HEK293 (cell line): Measurements from ENCODE around the gene GNPTG.

ENCODE experiments used
- CTCF ChIA-PET: fragments of 350-600 bp; formaldehyde crosslinking; extraction: SDS; loops from one replicate; lab custom pipeline; 2021; ENCODE audit warnings: antibody characterized with exemption; lab: Yijun Ruan, JAX
- POLR2A ChIA-PET: fragments of 300-600 bp; formaldehyde crosslinking; extraction: SDS; loops from one replicate; lab custom pipeline; 2020; ENCODE audit warnings: antibody characterized with exemption, inconsistent platforms; lab: Yijun Ruan, JAX
- H3K27ac ChIP-seq: fragments of 200-500 bp; sonication (Bioruptor generic); 2 replicates; pipeline ENCODE4 v1.5.1; 2014; ENCODE audit warnings: low read depth, low read length, control low read depth, inconsistent platforms; ENCODE audit errors: extremely low read depth
- H3K36me3 ChIP-seq, 2 experiments: fragments of 200-500 bp in 1 of 2; sonication (Bioruptor generic) in 1 of 2; 1 replicate in 1 of 2; 2 replicates in 1 of 2; pipeline ENCODE4 v1.5.1; 2014 to 2017; ENCODE audit warnings: inconsistent platforms in 2 of 2, low read length in 2 of 2; ENCODE audit not compliant: control insufficient read depth in 2 of 2, insufficient read depth in 1 of 2
- H3K4me1 ChIP-seq: fragments of 200-500 bp; sonication (Bioruptor generic); 2 replicates; pipeline ENCODE4 v1.5.1; 2014; ENCODE audit warnings: mild to moderate bottlenecking, low read length, inconsistent platforms; ENCODE audit not compliant: control insufficient read depth, insufficient read depth
- H3K4me3 ChIP-seq: 2 replicates; pipeline ENCODE4 v1.5.1; 2011; ENCODE audit warnings: low read depth, mild to moderate bottlenecking, control low read depth, low read length, moderate library complexity
- H3K9me3 ChIP-seq: fragments of 200-500 bp; sonication (Bioruptor generic); 2 replicates; pipeline ENCODE4 v1.5.1; 2014; ENCODE audit warnings: low read depth, low read length, inconsistent platforms; ENCODE audit not compliant: control insufficient read depth, insufficient read depth
- BCL11A ChIP-seq: fragments of 450-650 bp; formaldehyde crosslinking; IDR thresholded peaks from 2 replicates; pipeline ENCODE4 v1.5.1; 2016; ENCODE audit warnings: low read depth, missing biosample characterization, missing genetic modification characterization
- ZEB2 ChIP-seq: fragments of 450-650 bp; formaldehyde crosslinking; IDR thresholded peaks from 2 replicates; pipeline ENCODE4 v1.5.1; 2016; ENCODE audit warnings: missing biosample characterization, missing genetic modification characterization
- ZFP37 ChIP-seq: fragments of 450-650 bp; formaldehyde crosslinking; IDR thresholded peaks from 2 replicates; pipeline ENCODE4 v1.5.1; 2016; ENCODE audit warnings: missing biosample characterization, missing genetic modification characterization
- ZNF112 ChIP-seq: fragments of 450-650 bp; formaldehyde crosslinking; IDR thresholded peaks from 2 replicates; pipeline ENCODE4 v1.5.0; 2017; ENCODE audit warnings: missing biosample characterization, missing genetic modification characterization
- ZNF132 ChIP-seq: fragments of 450-650 bp; formaldehyde crosslinking; IDR thresholded peaks from 2 replicates; pipeline ENCODE4 v1.5.1; 2017; ENCODE audit warnings: missing biosample characterization, missing genetic modification characterization, borderline replicate concordance
- ZNF157 ChIP-seq: fragments of 450-650 bp; formaldehyde crosslinking; IDR thresholded peaks from 2 replicates; pipeline ENCODE4 v1.5.1; 2016; ENCODE audit warnings: missing biosample characterization, missing genetic modification characterization
- ZNF23 ChIP-seq: fragments of 450-650 bp; formaldehyde crosslinking; IDR thresholded peaks from 2 replicates; pipeline ENCODE4 v1.5.1; 2016; ENCODE audit warnings: missing biosample characterization, missing genetic modification characterization, borderline replicate concordance
- ZNF404 ChIP-seq: fragments of 450-650 bp; formaldehyde crosslinking; IDR thresholded peaks from 2 replicates; pipeline ENCODE4 v1.5.1; 2017; ENCODE audit warnings: missing biosample characterization, missing genetic modification characterization
- ZNF501 ChIP-seq: fragments of 450-650 bp; formaldehyde crosslinking; IDR thresholded peaks from 2 replicates; pipeline ENCODE4 v1.5.1; 2016; ENCODE audit warnings: missing biosample characterization, missing genetic modification characterization
- ZNF549 ChIP-seq: fragments of 450-650 bp; IDR thresholded peaks from 2 replicates; pipeline ENCODE4 v1.5.1; 2018; ENCODE audit warnings: missing biosample characterization, missing genetic modification characterization, mild to moderate bottlenecking, inconsistent platforms, moderate library complexity
- ZNF555 ChIP-seq: fragments of 450-650 bp; formaldehyde crosslinking; conservative IDR thresholded peaks from 2 replicates; pipeline ENCODE4 v1.5.1; 2017; ENCODE audit warnings: missing biosample characterization, mild to moderate bottlenecking, missing genetic modification characterization, inconsistent platforms
- ZNF610 ChIP-seq: fragments of 450-650 bp; formaldehyde crosslinking; IDR thresholded peaks from 2 replicates; pipeline ENCODE4 v1.5.1; 2016; ENCODE audit warnings: missing biosample characterization, missing genetic modification characterization, borderline replicate concordance
- ZNF707 ChIP-seq: fragments of 450-650 bp; formaldehyde crosslinking; IDR thresholded peaks from 2 replicates; pipeline ENCODE4 v1.5.1; 2016; ENCODE audit warnings: missing biosample characterization, missing genetic modification characterization
- ZNF76 ChIP-seq: fragments of 450-650 bp; formaldehyde crosslinking; IDR thresholded peaks from 2 replicates; pipeline ENCODE4; 2016; ENCODE audit warnings: low read depth, missing biosample characterization, missing genetic modification characterization, borderline replicate concordance
- TF ChIP-seq, protein P1 (sequence below): fragments of 450-650 bp; formaldehyde crosslinking; IDR thresholded peaks from 2 replicates; pipeline ENCODE4 v1.5.1; 2016; ENCODE audit warnings: missing biosample characterization, missing genetic modification characterization, low read depth
- TF ChIP-seq, protein P2 (sequence below): fragments of 450-650 bp; formaldehyde crosslinking; IDR thresholded peaks from 2 replicates; pipeline ENCODE4 v1.5.1; 2016; ENCODE audit warnings: missing biosample characterization, missing genetic modification characterization
- TF ChIP-seq, protein P3 (sequence below): fragments of 450-650 bp; formaldehyde crosslinking; IDR thresholded peaks from 2 replicates; pipeline ENCODE4 v1.5.1; 2016; ENCODE audit warnings: missing biosample characterization, missing genetic modification characterization

GNPTG gene

DNA sequence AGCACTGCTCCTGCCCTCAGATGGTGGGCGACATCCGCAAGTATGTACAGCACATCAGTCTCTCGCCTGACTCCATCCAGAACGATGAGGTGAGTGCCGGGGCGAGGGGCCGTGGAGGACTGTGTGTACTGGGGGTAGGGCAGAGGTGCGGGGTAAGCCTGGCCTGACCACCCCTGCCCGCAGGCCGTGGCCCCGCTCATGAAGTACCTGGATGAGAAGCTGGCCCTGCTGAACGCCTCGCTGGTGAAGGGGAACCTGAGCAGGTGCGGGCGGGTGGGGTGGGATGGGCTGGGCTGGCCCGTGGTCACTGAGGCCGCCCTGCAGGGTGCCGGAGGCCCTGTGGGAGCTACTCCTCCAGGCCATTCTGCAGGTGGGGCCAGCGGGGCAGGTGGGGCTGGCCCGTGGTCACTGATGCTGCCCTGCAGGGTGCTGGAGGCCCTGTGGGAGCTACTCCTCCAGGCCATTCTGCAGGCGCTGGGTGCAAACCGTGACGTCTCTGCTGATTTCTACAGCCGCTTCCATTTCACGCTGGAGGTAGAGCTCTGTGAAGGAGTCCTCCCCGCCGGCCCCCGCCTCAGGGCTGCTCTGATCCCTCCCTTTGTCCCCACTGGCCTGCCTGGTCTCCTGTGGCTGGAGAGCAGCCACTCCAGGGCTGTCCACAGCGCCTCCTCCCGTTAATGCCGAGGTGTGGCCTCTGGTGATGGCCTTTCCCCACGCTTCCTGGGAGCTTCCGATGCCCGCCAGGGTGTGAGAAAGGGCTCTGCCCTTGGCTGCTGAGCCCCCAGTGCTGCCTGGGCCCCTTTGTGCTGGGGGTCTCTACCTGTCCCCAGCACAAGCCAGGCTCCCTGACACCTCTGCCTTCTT lies 5.1 kb upstream of the GNPTG start:
- Histone ChIP-seq H3K9me3 (no peaks in the 10 kb centered on the region), H3K4me1 (peaks cover 4% of the 10 kb centered on the region; the same call in 1 of the 2 replicates), H3K4me3 (no peak overlapping the region), H3K36me3 (peaks cover 0 to 34% of the 10 kb centered on the region in 2 experiments; a peak in 1 of 3 replicates), H3K27ac (no peak overlapping the region)
- TF ChIP-seq ZNF76: no peak
- TF ChIP-seq ZNF610 (tag by site-specific recombination): no peak
- no peak for TF ChIP-seq ZNF549
- no peak for TF ChIP-seq ZNF157 (tag by site-specific recombination)
- TF ChIP-seq ZEB2 (tag by site-specific recombination): no peak
- TF ChIP-seq, protein P1, sequence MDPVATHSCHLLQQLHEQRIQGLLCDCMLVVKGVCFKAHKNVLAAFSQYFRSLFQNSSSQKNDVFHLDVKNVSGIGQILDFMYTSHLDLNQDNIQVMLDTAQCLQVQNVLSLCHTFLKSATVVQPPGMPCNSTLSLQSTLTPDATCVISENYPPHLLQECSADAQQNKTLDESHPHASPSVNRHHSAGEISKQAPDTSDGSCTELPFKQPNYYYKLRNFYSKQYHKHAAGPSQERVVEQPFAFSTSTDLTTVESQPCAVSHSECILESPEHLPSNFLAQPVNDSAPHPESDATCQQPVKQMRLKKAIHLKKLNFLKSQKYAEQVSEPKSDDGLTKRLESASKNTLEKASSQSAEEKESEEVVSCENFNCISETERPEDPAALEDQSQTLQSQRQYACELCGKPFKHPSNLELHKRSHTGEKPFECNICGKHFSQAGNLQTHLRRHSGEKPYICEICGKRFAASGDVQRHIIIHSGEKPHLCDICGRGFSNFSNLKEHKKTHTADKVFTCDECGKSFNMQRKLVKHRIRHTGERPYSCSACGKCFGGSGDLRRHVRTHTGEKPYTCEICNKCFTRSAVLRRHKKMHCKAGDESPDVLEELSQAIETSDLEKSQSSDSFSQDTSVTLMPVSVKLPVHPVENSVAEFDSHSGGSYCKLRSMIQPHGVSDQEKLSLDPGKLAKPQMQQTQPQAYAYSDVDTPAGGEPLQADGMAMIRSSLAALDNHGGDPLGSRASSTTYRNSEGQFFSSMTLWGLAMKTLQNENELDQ (tag by site-specific recombination): no peak
- TF ChIP-seq ZNF707 (tag by site-specific recombination): no peak
- TF ChIP-seq ZNF404 (tag by site-specific recombination): no peak
- TF ChIP-seq, protein P2, sequence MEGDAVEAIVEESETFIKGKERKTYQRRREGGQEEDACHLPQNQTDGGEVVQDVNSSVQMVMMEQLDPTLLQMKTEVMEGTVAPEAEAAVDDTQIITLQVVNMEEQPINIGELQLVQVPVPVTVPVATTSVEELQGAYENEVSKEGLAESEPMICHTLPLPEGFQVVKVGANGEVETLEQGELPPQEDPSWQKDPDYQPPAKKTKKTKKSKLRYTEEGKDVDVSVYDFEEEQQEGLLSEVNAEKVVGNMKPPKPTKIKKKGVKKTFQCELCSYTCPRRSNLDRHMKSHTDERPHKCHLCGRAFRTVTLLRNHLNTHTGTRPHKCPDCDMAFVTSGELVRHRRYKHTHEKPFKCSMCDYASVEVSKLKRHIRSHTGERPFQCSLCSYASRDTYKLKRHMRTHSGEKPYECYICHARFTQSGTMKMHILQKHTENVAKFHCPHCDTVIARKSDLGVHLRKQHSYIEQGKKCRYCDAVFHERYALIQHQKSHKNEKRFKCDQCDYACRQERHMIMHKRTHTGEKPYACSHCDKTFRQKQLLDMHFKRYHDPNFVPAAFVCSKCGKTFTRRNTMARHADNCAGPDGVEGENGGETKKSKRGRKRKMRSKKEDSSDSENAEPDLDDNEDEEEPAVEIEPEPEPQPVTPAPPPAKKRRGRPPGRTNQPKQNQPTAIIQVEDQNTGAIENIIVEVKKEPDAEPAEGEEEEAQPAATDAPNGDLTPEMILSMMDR (tag by site-specific recombination): peak; percentile 23; the same call in 1 of the 2 replicates
- no peak for TF ChIP-seq ZNF112 (tag by site-specific recombination)
- TF ChIP-seq ZFP37 (tag by site-specific recombination): no peak
- TF ChIP-seq ZNF555 (tag by site-specific recombination): no peak
- TF ChIP-seq ZNF132 (tag by site-specific recombination): no peak
- TF ChIP-seq ZNF23 (tag by site-specific recombination): no peak
- TF ChIP-seq, protein P3, sequence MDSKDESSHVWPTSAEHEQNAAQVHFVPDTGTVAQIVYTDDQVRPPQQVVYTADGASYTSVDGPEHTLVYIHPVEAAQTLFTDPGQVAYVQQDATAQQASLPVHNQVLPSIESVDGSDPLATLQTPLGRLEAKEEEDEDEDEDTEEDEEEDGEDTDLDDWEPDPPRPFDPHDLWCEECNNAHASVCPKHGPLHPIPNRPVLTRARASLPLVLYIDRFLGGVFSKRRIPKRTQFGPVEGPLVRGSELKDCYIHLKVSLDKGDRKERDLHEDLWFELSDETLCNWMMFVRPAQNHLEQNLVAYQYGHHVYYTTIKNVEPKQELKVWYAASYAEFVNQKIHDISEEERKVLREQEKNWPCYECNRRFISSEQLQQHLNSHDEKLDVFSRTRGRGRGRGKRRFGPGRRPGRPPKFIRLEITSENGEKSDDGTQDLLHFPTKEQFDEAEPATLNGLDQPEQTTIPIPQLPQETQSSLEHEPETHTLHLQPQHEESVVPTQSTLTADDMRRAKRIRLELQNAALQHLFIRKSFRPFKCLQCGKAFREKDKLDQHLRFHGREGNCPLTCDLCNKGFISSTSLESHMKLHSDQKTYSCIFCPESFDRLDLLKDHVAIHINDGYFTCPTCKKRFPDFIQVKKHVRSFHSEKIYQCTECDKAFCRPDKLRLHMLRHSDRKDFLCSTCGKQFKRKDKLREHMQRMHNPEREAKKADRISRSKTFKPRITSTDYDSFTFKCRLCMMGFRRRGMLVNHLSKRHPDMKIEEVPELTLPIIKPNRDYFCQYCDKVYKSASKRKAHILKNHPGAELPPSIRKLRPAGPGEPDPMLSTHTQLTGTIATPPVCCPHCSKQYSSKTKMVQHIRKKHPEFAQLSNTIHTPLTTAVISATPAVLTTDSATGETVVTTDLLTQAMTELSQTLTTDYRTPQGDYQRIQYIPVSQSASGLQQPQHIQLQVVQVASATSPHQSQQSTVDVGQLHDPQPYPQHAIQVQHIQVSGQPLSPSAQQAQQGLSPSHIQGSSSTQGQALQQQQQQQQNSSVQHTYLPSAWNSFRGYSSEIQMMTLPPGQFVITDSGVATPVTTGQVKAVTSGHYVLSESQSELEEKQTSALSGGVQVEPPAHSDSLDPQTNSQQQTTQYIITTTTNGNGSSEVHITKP: 0 out of 2 replicates have a peak, but pooled peaks have one; percentile 28
- TF ChIP-seq ZNF501 (tag by site-specific recombination): no peak
- TF ChIP-seq BCL11A: no peak
- CTCF ChIA-PET: interaction anchor here (0.7 to 1.3 kb wide), 3 partner anchors 15 to 17 kb away, joined by 3 read pairs; no protein-coding TSS in a partner anchor
- POLR2A ChIA-PET: interaction anchor here (0.8 to 2.0 kb wide), 2 partner anchors 11 to 37 kb away, joined by 3 to 7 read pairs; partner anchors contain the start of gene UBE2I
